Activated CD4-positive, alpha-beta T cell treated with anti-CD3 and anti-CD28 coated beads, Interleukin-2, Interleukin-6, amounts not matched to agents 100 ng/mL and 50 ng/mL, durations not matched to agents 16 hours and 8 hours (primary cell): Measurements from ENCODE around the gene GP5.

Source experiments
- DNase-seq: peaks from one replicate; pipeline ENCODE4 v3.0.0-alpha.2; 2020

The GP5 gene

DNA sequence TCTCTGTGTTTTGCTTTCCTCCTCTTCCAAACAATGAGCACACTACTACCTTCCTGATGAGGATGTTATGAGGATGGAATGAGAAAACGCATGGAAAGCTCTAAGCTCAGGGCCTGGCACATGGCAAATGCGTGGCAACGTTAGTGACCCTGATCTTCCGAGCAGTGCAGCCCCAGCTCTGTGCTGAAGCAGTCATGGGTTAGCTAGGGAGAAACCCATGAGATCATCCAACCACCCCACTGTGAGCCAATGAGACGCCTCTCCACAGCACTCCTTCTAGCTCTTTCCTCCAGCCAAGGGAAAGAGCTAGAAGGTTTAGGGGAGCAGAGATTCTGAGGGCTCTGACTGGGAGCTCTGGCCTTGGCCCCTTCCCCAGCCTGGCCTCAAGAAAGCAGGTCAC is 52.4 kb downstream of the GP5 start:
- no peak for DNase-seq

DNA sequence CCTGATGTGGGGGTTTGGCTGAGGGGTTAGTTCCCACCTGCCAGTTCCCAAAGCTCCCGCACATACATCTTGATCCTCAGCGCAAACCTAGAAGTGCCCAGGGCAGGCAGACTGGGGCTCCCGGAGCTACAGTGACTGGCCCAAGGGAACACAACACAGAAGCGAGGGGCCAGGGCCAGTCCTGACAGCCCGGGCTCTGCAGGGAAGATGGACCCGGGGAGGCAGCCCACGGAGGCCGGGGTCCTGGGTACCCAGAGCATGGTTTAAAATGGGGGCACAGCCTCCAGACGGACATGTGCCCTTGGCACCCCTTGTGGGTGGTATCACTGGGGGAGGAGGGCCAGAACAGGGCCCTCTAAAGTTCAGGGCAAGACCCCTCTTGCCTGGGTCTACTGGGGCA is 53.0 kb downstream of the GP5 start:
- DNase-seq = no peak
